ENCODE data around the gene OGT. TPM values are rescaled to one million over a fixed set of nuclear protein-coding genes. Genes with fewer than 3 reads are reported as not detected.

The OGT gene
- total RNA-seq, 1 experiment from 2014 or later: 191 TPM

GRCh38 chrX:71578253-71579135 is 45.6 kb downstream of the OGT start, which contains the start of gene GCNA:
TSS of gene GCNA (plus strand) at chrX:71578437. CDS start at chrX:71580822, 2,385 bp downstream.
- TF ChIP-seq CTCF (IDR thresholded peaks at IDR 0.05; ENCODE audit: unreplicated experiment): no peak
- intact Hi-C loops (cut with micrococcal nuclease; ENCODE audit: unreplicated experiment): no loop called here
- no peaks in the 10 kb centered on the region for H3K4me1 Mint-ChIP-seq (ENCODE audit: low read depth, unreplicated experiment)
- H3K27me3 Mint-ChIP-seq (ENCODE audit: unreplicated experiment): no peaks in the 10 kb centered on the region
- no peaks in the 10 kb centered on the region for H3K9me3 Mint-ChIP-seq (ENCODE audit: low read depth, unreplicated experiment)
- CTCF ChIA-PET: interaction anchor here (0.7 kb wide), 1 partner anchor 54 kb away, joined by 5 read pairs; no protein-coding TSS in a partner anchor
- no peak for DNase-seq
- H3K4me3 Mint-ChIP-seq (ENCODE audit: low read depth, unreplicated experiment): no peak within 1 kb of the TSS
- H3K27ac Mint-ChIP-seq (ENCODE audit: unreplicated experiment): no peak within 1 kb of the TSS
- BruUV-seq (replicated peaks): no TSS peak
- H3K36me3 Mint-ChIP-seq (ENCODE audit: insufficient read depth, unreplicated experiment): peaks cover 66% of the 10 kb centered on the region

- no peak for TF ChIP-seq CTCF (IDR thresholded peaks at IDR 0.05; ENCODE audit: unreplicated experiment)
- H3K36me3 Mint-ChIP-seq (ENCODE audit: insufficient read depth, unreplicated experiment): peaks cover 58% of the 10 kb centered on the region
- BruUV-seq (replicated peaks): no TSS peak
- H3K4me3 Mint-ChIP-seq (ENCODE audit: low read depth, unreplicated experiment): no peak overlapping the region
- H3K9me3 Mint-ChIP-seq (ENCODE audit: low read depth, unreplicated experiment): no peaks in the 10 kb centered on the region
- no peak overlapping the region for H3K27ac Mint-ChIP-seq (ENCODE audit: unreplicated experiment)
- no peak for DNase-seq
- intact Hi-C loops (cut with micrococcal nuclease; ENCODE audit: unreplicated experiment): no loop called here
- no peaks in the 10 kb centered on the region for H3K27me3 Mint-ChIP-seq (ENCODE audit: unreplicated experiment)
- no peaks in the 10 kb centered on the region for H3K4me1 Mint-ChIP-seq (ENCODE audit: low read depth, unreplicated experiment)
- CTCF ChIA-PET: no interaction called here
These were observed 46.5 kb downstream of the OGT start for GRCh38 chrX:71579136-71579989.

GRCh38 chrX:71579990-71580380 is 47.1 kb downstream of the OGT start:
- peaks cover 53% of the 10 kb centered on the region for H3K36me3 Mint-ChIP-seq (ENCODE audit: insufficient read depth, unreplicated experiment)
- no peak for DNase-seq
- intact Hi-C loops (cut with micrococcal nuclease; ENCODE audit: unreplicated experiment): no loop called here
- no peak for TF ChIP-seq CTCF (IDR thresholded peaks at IDR 0.05; ENCODE audit: unreplicated experiment)
- CTCF ChIA-PET: no interaction called here
- BruUV-seq (replicated peaks): no TSS peak
- no peaks in the 10 kb centered on the region for H3K4me1 Mint-ChIP-seq (ENCODE audit: low read depth, unreplicated experiment)
- H3K9me3 Mint-ChIP-seq (ENCODE audit: low read depth, unreplicated experiment): no peaks in the 10 kb centered on the region
- H3K4me3 Mint-ChIP-seq (ENCODE audit: low read depth, unreplicated experiment): no peak overlapping the region
- no peak overlapping the region for H3K27ac Mint-ChIP-seq (ENCODE audit: unreplicated experiment)
- no peaks in the 10 kb centered on the region for H3K27me3 Mint-ChIP-seq (ENCODE audit: unreplicated experiment)

- no peak for DNase-seq
- Mint-ChIP-seq H3K36me3 (ENCODE audit: insufficient read depth, unreplicated experiment) (peaks cover 48% of the 10 kb centered on the region), H3K4me1 (ENCODE audit: low read depth, unreplicated experiment) (no peaks in the 10 kb centered on the region), H3K9me3 (ENCODE audit: low read depth, unreplicated experiment) (no peaks in the 10 kb centered on the region), H3K27me3 (ENCODE audit: unreplicated experiment) (no peaks in the 10 kb centered on the region), H3K27ac (ENCODE audit: unreplicated experiment) (no peak overlapping the region), H3K4me3 (ENCODE audit: low read depth, unreplicated experiment) (no peak overlapping the region)
- BruUV-seq (replicated peaks): no TSS peak
- CTCF ChIA-PET: no interaction called here
- intact Hi-C loops (cut with micrococcal nuclease; ENCODE audit: unreplicated experiment): no loop called here
- no peak for TF ChIP-seq CTCF (IDR thresholded peaks at IDR 0.05; ENCODE audit: unreplicated experiment)
These were observed 48.3 kb downstream of the OGT start for GRCh38 chrX:71581210-71581609.
